Gastrocnemius medialis (tissue), 4 donors: ENCODE results near the gene KDM8. TPM values are rescaled to one million over a fixed set of nuclear protein-coding genes. Genes with fewer than 3 reads are reported as not detected.
A peak's percentile ranks its signal among the peaks of the same experiment; 100 is the strongest.

Experiments used
- ATAC-seq, 2 donors: fragments of 150-250 bp; one replicate each; pipeline ENCODE4 v1.9.1; 2016
- DNase-seq, 2 donors: peaks; one replicate each; pipeline ENCODE4 v3.0.0-alpha.2; 2019
- H3K27ac ChIP-seq, 4 donors: fragments of 200-600 bp; sonication (generic); 1 replicate in 1 of 4; 2 replicates in 3 of 4; pipeline ENCODE4 v1.5.1; 2016 to 2018; ENCODE audit warnings: mild to moderate bottlenecking in 2 of 4, moderate library complexity in 1 of 4
- H3K27me3 ChIP-seq, 3 donors: fragments of 200-600 bp; sonication (generic) in 2 of 3; 1 replicate in 1 of 3; 2 replicates in 2 of 3; pipeline versions ENCODE4 v1.5.1 to v1.6.0; 2016 to 2019; ENCODE audit warnings: mild to moderate bottlenecking in 1 of 3, moderate library complexity in 1 of 3
- H3K36me3 ChIP-seq, 2 donors: fragments of 200-600 bp; sonication (generic) in 1 of 2; one replicate each; pipeline ENCODE4 v1.5.1; 2017 to 2018
- H3K4me1 ChIP-seq, 2 donors: fragments of 200-600 bp; sonication (generic) in 1 of 2; one replicate each; pipeline ENCODE4 v1.5.1; 2016 to 2017; ENCODE audit warnings: mild to moderate bottlenecking in 2 of 2
- H3K4me3 ChIP-seq, 4 donors: fragments of 200-600 bp; sonication (generic) in 3 of 4; 1 replicate in 1 of 4; 2 replicates in 3 of 4; pipeline ENCODE4 v1.5.1; 2016 to 2019; ENCODE audit warnings: mild to moderate bottlenecking in 2 of 4
- H3K9me3 ChIP-seq, 3 donors: fragments of 200-600 bp; sonication (generic) in 2 of 3; 1 replicate in 1 of 3; 2 replicates in 2 of 3; pipeline ENCODE4 v1.5.1; 2016 to 2019
- CTCF ChIP-seq, 5 experiments: fragments of 450-650 bp in 3 of 5; fragments of 200-600 bp in 2 of 5; sonication (generic) in 2 of 5; IDR thresholded peaks in 4 of 5; conservative IDR thresholded peaks in 1 of 5; 1 replicate in 4 of 5; 2 replicates in 1 of 5; pipeline ENCODE4 v1.5.1; 2016 to 2019; ENCODE audit warnings: antibody characterized with exemption in 5 of 5, mild to moderate bottlenecking in 3 of 5, moderate library complexity in 3 of 5
- POLR2A ChIP-seq, 2 donors: fragments of 450-650 bp; IDR thresholded peaks; one replicate each; pipeline ENCODE4 v1.6.1; 2017; ENCODE audit warnings: antibody characterized with exemption in 2 of 2, mild to moderate bottlenecking in 2 of 2, moderate library complexity in 2 of 2
- in situ Hi-C, 4 donors: fragments of 200-750 bp; cut with MboI; loops; one replicate each; pipeline versions ENCODE4 v1.15.0 to v1.8.0; 2017; ENCODE audit warnings: low sequenced_read_pairs in 4 of 4
- intact Hi-C: fragments of 100-400 bp; cut with DNase I; formaldehyde crosslinking; loops from one replicate; pipeline ENCODE4 v1.15.1; 2023; ENCODE audit warnings: low total_unique reads
- total RNA-seq, 4 donors: library from RNA; depleted of rRNA; stranded (reverse); fragments of >200 nt; gene quantifications; one replicate each; pipeline versions ENCODE4 v1.1.0 to v1.2.3, GENCODE V29; 2016

Gene KDM8
- total RNA-seq, 4 donors from 2014 or later = 3.2 to 6.3 (median 5.1) TPM

DNA sequence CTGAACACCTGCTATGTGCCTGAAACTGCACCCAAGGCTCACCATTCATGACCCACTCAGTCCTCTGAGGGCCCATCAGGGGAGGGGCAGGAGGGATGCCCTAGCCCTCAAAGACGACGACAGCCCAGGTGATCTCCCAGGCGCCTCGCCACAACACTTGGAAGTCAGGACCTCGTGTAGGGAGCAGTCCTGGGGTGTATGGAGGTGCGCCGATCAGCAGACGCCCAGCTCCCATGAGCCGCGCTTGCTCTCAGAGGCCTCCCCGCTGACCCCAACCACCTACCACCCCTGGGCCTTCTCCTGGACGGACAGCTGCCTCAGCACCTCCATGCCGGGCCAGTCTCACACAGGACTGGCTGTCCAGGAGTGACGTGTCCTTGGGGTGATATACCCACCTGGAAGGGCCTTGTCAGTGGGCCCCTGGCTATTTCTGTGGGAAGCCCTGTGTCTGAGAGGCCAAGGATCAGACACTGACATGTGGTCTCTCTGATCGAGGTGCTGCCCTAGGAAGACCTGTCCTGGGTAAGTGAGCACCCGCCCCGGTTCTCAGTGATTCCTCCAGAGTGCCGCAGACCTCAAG lies 26.7 kb downstream of the KDM8 start:
- in situ Hi-C loops = loop anchor here in 2 of 4 donors (5.0 to 25.0 kb wide), 2 partner anchors 132 kb away; no protein-coding TSS in a partner anchor
- H3K27ac ChIP-seq = peak overlapping the region; percentile 48 to 72 (median 62)

DNA sequence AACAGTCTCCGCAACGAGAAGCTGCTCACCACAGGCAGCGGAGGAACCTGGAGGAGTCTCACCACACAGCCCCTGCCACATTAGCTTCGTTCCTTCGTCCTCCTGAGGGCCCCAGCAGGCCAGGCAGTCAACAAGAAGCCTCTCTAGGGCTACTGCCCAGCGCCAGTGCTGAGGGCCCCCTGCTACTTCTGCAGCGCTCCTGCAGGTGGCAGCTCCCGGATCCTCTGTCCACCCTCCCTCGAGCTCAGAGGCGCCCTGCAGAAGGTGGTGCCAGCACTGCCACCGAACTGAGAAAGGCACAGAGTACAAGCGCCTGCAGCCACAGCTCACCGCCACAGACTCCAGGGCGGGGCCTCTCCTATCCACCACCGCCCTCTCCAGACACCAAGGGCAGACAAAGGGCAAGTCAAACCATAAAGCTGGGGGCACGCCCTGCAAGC lies 27.3 kb downstream of the KDM8 start:
- H3K4me1 ChIP-seq = peaks cover 20% of the 10 kb centered on the region in 2 donors
- no peaks in the 10 kb centered on the region for H3K27me3 ChIP-seq
- in situ Hi-C loops = loop anchor here in 2 of 4 donors (5.0 to 25.0 kb wide), 2 partner anchors 132 kb away; no protein-coding TSS in a partner anchor
- intact Hi-C loops = no loop called here
- DNase-seq (no peak), ATAC-seq (no peak)
- H3K4me3 ChIP-seq = no peak overlapping the region
- no peaks in the 10 kb centered on the region for H3K9me3 ChIP-seq
- peaks cover 0 to 9% of the 10 kb centered on the region in 2 donors for H3K36me3 ChIP-seq
- H3K27ac ChIP-seq = no peak overlapping the region
- TF ChIP-seq CTCF (IDR thresholded peaks at IDR 0.05 in 4 of 5, conservative IDR thresholded peaks at IDR 0.05 in 1 of 5) (no peak), POLR2A (IDR thresholded peaks at IDR 0.05) (no peak)

More for the DNA sequence above, 26.7 kb downstream of the KDM8 start:
- no peak overlapping the region for H3K4me3 ChIP-seq
- DNase-seq (no peak), ATAC-seq (no peak)
- H3K9me3 ChIP-seq = no peaks in the 10 kb centered on the region
- peaks cover 0 to 9% of the 10 kb centered on the region in 2 donors for H3K36me3 ChIP-seq
- no peaks in the 10 kb centered on the region for H3K27me3 ChIP-seq
- H3K4me1 ChIP-seq = peaks cover 19 to 20% of the 10 kb centered on the region in 2 donors
- TF ChIP-seq POLR2A (IDR thresholded peaks at IDR 0.05) (no peak), CTCF (IDR thresholded peaks at IDR 0.05 in 4 of 5, conservative IDR thresholded peaks at IDR 0.05 in 1 of 5) (no peak)
- intact Hi-C loops = loop anchor here (1.0 to 2.0 kb wide), 2 partner anchors 27 to 51 kb away; partner anchors contain the start of gene KDM8

- peaks cover 20 to 28% of the 10 kb centered on the region in 2 donors for H3K4me1 ChIP-seq
- DNase-seq (no peak), ATAC-seq (no peak)
- in situ Hi-C loops (loop anchor here in 2 of 4 donors (5.0 to 25.0 kb wide), 2 partner anchors 131 kb away; no protein-coding TSS in a partner anchor), intact Hi-C loops (no loop called here)
- H3K4me3 ChIP-seq = no peak overlapping the region
- TF ChIP-seq POLR2A (IDR thresholded peaks at IDR 0.05) = no peak
- TF ChIP-seq CTCF (IDR thresholded peaks at IDR 0.05 in 4 of 5, conservative IDR thresholded peaks at IDR 0.05 in 1 of 5) = no peak
- H3K27ac ChIP-seq = no peak overlapping the region
- peaks cover 0 to 9% of the 10 kb centered on the region in 2 donors for H3K36me3 ChIP-seq
- H3K9me3 ChIP-seq = no peaks in the 10 kb centered on the region
- H3K27me3 ChIP-seq = no peaks in the 10 kb centered on the region
Measured at GRCh38 chr16:27231692-27232060, 28.4 kb downstream of the KDM8 start.

DNA sequence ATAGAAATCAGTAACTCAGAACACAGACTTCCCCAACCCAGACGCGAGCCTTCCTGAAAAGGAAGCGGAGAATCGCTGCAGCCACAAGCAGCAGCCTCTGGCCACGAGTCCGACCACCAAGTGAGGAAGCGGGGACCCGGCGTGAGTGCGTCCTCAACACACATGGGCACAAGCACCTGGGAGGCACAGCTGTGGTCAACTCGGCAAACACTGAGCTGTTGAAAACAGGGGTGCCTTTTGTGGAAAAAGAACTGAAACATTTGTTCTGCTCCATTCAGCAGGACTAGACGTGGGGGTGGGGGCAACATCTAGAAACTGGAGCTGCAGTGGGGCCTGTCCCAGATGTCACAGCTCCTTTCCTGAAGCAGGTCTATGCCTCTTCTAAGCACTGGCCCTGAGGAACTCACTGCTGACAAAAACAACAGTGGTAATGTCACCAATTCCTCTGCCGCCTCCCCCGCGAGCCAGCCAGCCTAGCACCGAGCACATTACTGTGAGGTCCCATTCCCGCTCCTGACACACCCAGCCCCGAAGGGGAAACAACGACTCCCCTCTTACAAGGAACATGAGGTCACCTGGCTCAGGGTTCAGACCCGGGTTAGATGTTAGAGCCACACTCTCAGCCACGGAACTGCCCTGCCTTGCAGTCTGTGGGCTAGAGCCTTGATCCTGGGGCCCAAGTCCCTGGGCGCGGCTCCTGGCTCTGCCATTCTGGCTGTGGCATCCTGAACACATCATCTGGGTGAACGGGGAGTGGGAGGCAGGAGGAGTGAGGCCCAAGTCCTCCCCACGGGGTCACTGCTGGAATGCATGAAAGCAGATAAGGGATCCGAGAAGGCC lies 29.0 kb downstream of the KDM8 start:
- Histone ChIP-seq H3K4me1 (peaks cover 20 to 31% of the 10 kb centered on the region in 2 donors), H3K27ac (no peak overlapping the region), H3K9me3 (no peaks in the 10 kb centered on the region), H3K36me3 (peaks cover 0 to 9% of the 10 kb centered on the region in 2 donors), H3K4me3 (no peak overlapping the region), H3K27me3 (no peaks in the 10 kb centered on the region)
- in situ Hi-C loops (loop anchor here in 2 of 4 donors (5.0 to 25.0 kb wide), 2 partner anchors 130 kb away; no protein-coding TSS in a partner anchor), intact Hi-C loops (no loop called here)
- ATAC-seq (no peak), DNase-seq (no peak)
- no peak for TF ChIP-seq POLR2A (IDR thresholded peaks at IDR 0.05)
- no peak for TF ChIP-seq CTCF (IDR thresholded peaks at IDR 0.05 in 4 of 5, conservative IDR thresholded peaks at IDR 0.05 in 1 of 5)
